GM18951 (cell line): Measurements from ENCODE around the gene SHQ1.

Source experiments
- POLR2A ChIP-seq: IDR thresholded peaks from 4 replicates; pipeline ENCODE4 v1.6.1; 2011; ENCODE audit warnings: mild to moderate bottlenecking; ENCODE audit not compliant: insufficient read length, insufficient read depth; ENCODE audit errors: extremely low read depth
- in situ Hi-C: fragments of 300-500 bp; cut with MboI; formaldehyde crosslinking; loops from one replicate; pipeline ENCODE4 v1.12.0; 2022; ENCODE audit warnings: low sequenced_read_pairs, mixed read lengths, inconsistent platforms; ENCODE audit not compliant: unreplicated experiment

SHQ1 gene

DNA sequence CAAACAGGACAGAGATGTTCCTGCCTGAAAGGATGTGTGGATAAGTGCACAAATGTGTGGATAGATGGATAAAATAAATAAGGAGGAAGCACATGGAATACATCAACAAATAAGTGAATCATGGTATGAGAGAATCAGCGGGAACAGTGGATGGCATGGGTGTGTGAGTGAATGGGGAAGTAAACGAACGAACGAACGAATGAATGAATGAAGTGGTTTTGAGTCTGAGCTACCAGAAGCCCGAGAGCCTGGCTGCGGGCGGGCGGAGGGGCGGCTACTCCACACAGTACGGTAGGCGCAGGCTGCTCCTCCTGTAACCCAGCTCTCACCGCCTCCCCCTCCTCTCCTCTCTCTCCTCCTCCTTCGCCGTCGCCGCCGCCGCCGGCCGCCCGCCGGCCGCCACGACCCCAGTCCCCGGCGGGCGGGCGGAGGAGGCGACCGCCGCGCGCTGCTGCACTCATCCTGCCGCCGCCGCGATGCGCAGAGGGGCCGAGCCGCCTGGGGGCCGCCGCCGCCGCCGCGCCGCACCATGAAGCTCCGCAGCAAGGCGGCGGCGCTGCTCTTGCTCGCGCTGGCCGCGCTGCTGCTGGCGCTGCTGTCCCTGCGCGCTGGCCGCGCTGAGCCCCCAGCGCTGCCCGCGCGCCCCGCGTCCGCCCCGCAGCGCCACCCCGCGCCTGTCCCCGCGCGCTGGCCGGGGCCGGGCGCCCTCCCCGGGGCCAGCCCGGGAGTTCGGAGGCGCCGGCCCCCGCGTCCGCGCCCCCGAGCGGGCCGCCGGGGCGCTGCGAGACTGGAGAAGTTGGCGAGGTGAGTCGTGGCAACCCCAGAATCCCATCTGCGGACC, 39.7 kb upstream of the SHQ1 start, which contains the start of gene GXYLT2:
TSS of gene GXYLT2 (plus strand) at position 342 of the 841 bp plus-strand sequence. CDS start at position 530, 188 bp downstream.
- TF ChIP-seq POLR2A = no peak

DNA sequence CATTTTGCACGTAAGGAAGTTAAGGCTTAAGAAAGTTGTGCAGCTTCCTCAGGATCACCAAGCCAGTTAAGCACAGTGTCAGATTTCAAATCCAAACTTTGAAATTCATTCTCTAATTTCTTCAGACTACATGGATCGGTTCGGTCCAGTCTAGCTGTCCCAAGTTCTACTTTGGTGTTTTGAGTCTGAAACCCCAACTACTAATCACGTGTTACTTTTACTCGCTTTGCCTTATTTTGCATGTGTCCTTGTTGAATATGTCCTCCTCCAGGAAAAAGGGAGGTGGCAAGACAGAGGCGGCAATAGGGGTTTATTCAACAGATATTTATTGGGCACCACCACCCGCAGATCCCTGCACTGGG, 39.1 kb upstream of the SHQ1 start:
- TF ChIP-seq POLR2A = no peak
- in situ Hi-C loops = no loop called here

More for the DNA sequence above, 39.7 kb upstream of the SHQ1 start, which contains the start of gene GXYLT2:
- in situ Hi-C loops = no loop called here

DNA sequence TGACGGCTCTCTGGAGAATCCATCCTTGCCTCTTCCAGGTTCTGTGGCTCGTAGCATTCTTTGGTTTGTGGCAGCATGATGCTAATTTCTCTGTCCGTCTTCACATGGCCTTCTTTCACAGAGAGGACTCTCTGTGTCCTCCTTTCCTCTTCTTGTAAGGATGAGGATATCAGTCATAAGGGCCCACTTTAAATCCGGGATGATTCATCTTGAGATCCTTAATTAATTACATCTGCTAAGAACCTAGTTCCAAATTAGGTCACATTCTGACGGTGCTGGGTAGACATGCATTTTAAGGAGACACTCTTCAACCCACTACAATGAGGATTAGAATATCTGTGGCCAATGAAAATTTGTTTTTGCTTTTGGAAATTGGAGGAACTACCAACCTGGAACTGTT, 23.9 kb upstream of the SHQ1 start:
- no peak for TF ChIP-seq POLR2A
- in situ Hi-C loops = no loop called here

DNA sequence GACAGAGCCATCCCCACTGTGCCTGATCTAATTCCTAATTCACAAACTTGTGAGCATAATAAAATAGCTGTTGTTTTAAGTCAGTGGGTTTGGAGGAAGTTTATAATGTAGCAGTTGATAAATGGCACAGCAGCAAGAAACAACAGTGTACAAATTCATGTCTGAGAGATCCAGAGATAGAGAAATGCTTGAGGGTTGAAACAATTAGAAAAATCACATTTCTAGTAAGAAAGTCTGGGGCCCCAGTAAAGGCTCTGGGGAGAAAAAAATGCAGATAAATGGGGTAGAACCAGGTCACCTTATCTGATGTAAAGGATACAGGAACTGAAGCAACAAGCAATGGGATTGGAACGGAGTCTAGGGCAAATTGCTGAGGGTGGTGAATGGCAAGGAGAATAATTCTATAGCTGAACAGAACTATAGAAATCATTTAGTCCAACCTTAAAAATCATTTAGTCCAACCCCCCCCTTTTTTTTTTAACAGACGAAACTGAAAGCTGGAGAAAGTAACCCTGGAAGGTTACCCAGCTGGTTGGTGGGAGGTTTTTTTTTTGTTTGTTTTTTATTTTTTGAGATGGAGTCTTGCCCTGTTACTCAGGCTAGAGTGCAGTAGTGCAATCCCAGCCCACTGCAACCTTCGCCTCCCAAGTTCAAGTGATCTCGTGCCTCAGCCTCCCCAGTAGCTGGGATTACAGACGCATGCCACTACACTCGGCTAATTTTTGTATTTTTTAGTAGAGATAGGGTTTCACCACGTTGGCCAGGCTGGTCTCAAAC, 14.3 kb upstream of the SHQ1 start:
- in situ Hi-C loops = no loop called here
- TF ChIP-seq POLR2A = no peak

DNA sequence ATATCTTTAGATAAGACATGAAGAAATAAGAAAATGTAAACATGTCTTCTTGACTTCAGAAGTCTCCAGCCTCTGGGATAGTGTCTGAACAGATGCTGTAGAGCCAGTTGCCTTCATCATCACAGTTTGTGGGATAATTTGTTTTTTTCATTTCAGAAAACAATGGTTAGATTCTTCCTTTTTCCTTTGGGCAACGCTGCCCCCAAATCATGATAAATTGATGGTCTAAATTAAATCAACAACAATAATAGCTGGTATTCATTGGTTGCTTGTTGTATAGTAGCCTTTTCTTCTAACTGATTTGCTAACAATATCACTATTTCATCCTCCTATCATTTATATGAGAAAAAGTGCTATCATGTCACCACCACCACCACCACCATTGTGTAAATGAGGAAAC, 12.6 kb upstream of the SHQ1 start:
- in situ Hi-C loops = no loop called here
- TF ChIP-seq POLR2A = no peak

DNA sequence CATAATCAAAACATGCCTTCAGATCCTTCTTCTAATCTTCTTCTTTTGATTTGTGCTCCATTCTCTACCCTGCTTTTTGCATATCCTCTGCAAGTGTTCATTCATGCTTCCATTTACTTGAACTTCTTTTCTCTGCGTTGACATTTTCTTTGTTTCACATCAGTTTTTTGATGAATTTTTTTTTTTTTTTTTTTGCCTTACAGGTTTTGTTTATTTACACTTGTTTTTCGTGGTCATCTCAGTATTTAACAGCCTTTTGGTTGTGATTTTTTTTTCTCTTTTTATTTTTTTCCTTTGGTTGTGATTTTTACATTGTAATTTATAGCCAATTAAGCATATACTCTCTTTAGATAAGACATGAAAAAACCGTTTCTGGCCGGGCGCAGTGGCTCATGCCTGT, 11.8 kb upstream of the SHQ1 start:
- in situ Hi-C loops = no loop called here
- TF ChIP-seq POLR2A = no peak

DNA sequence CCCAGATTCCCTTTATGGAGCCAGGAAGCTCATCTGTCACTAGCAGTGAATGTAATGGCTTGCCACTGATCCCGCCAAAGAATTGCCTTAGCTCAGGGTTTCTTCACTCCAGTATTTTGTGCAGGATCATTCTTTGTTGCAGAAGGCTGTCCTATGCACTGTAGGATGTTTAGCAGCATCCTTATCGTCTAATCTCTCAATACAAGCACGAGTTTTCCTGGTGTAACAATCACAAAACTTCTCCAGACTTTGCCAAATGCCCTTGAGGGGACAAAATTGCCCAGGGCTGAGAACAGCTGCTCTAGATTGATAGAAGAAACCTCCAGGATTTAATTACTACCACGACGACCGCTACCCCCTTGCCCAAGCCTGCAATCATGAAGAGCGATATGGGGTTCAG, 6.8 kb upstream of the SHQ1 start:
- no peak for TF ChIP-seq POLR2A
- in situ Hi-C loops = no loop called here

DNA sequence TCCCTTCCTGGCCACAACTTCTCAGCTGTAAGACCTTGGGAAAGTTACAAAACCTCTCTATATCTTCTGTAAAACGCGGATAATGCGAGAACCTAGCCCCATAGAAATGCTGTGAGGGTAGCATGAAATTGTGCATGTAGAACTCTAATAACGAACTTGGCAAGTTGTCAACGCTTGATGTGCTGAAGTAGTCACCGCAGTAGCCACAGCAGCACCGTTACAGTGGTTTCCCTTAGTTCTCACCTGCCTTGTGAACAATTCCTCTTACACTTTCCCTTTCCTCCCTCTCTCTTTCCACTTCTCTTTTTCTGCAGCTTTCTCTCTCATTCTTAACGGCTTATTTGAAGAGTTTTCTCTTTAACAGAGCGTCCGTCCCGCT, 447 bp upstream of the SHQ1 start:
- TF ChIP-seq POLR2A = no peak
- in situ Hi-C loops = no loop called here

DNA sequence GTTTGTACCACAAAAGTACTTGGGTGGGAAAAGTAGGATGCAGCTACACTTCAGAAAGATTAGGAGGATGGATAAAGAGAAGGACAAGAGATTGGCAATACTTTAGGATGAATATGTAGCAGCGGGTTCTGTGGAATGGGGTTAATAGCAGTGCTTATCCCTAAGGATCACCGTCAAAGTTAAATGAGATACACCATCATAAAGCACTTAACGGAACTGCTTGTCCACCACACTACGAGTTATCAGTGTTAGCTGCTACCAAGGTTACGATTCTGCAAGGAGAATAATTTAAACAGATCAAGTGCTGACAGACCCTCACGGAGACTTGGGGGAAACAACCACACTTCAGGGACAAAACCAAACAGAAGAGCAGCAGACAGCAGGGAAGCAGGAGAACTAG, 963 bp downstream of the SHQ1 start:
- no peak for TF ChIP-seq POLR2A
- in situ Hi-C loops = no loop called here

DNA sequence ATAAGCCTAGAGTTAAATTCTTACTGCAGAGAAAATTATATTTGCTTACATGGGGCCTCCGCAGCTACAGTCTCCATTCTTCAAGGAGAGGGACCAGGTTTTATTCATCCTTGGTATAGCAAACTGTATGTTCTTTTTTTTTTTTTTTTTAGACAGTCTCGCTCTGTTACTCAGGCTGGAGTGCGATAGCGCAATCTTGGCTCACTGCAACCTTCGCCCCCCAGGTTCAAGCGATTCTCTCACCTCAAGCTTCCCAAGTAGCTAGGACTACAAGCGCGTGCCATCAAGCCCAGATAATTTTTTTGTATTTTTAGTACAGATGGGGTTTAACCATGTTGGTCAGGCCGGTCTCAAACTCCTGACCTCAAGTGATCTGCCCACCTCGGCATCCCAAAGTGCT, 2.1 kb downstream of the SHQ1 start:
- TF ChIP-seq POLR2A = no peak
- in situ Hi-C loops = no loop called here

DNA sequence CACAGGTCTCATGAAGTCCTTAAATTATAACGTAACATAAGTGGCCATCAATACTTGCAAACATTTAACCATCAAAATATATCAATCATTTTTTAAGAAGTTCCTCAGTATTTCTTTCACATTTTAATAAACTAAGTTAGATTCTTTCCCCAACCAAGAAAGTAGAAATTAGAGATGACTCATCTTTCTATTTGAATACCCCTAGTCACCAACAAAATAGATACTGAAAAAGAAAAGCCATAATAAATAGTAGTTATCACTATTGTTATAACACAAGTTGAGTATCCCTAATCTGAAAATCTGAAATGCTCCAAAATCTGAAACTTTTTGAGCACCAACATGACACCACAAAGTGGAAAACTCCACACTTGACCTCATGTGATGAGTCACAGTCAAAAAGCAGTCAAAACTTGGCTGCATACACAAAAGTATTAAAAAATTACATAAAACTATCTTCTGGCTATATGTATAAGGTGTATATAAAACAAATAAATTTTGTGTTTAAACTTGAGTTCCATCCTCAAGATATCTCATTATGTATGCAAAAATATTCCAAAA, 3.7 kb downstream of the SHQ1 start:
- TF ChIP-seq POLR2A = no peak
- in situ Hi-C loops = no loop called here

DNA sequence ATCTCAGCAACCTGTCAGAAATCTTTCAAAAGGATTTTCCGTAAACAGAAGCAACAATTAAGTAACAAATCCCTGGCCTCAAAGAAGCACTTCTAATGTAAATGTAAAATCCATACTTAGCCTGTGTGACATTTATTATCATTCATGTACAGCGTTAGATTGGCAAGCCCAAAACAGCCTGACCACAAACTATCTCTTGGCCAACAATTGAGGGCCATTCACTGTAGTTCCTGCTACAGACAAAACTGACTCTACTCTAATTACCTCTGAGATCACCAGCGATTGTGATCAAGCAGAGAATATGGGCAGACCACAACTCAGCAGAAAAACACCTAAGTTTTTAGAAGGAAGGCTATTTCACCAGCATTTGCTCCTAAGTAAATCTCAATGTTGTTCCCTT, 9.2 kb downstream of the SHQ1 start:
- TF ChIP-seq POLR2A = no peak
- in situ Hi-C loops = no loop called here

DNA sequence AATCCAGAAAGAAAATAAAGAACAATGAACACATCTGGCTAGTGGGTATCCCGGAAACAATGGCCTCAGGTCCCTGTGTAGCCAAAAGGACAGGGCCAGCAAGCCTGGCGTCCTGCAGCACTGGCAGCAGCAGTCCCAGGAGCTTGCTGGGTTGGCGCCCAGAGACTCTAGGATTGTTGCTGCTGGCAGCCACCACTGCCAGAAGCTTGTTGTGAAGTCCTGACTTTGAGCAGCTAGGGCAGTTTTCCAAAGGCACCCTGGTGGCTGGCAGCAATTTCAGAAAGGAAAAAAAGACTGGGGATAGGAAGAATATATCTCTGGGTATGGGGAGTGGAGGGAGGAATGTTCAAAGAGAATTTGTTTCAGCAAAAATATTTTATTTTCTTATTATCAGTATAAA, 11.3 kb downstream of the SHQ1 start:
- TF ChIP-seq POLR2A = no peak
- in situ Hi-C loops = no loop called here

DNA sequence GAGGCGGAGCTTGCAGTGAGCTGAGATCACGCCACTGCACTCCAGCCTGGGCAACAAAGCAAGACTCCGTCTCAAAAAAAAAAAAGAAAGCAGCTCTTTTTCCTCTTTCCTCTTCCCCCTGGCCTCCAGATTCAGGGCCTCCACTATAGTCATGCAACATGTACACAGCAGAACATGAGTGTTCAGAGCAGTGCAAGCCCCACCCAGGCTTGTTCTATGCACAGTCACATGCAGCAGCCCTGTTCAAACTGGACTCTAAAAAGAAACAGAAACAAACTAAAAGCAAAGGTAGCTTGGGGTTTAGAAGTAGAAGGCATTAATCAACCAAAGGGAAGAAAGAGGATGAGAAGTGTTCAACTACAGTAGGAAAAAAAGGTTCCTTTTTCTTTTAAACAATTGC, 11.8 kb downstream of the SHQ1 start:
- in situ Hi-C loops = no loop called here
- no peak for TF ChIP-seq POLR2A
